ENCODE data around the gene LMX1A.

The LMX1A gene

GRCh38 chr1:165351863-165352441 lies 4.6 kb downstream of the LMX1A start:
- Histone ChIP-seq H3K4me1 (ENCODE audit: control insufficient read depth in 5 of 5, insufficient read depth in 5 of 5, low read length in 5 of 5) (peaks cover 0 to 30% (median 26%) of the 10 kb centered on the region in 5 donors), H3K27ac (ENCODE audit: low read depth, low read length) (no peak overlapping the region), H3K9me3 (ENCODE audit: control insufficient read depth in 5 of 5, low read length in 5 of 5) (no peaks in the 10 kb centered on the region), H3K9ac (ENCODE audit: low read length in 5 of 5) (no peak overlapping the region), H3K4me3 (ENCODE audit: low read depth in 1 of 5, low read length in 5 of 5) (no peak overlapping the region), H3K36me3 (ENCODE audit: control insufficient read depth in 5 of 5, insufficient read depth in 5 of 5, low read length in 5 of 5) (no peaks in the 10 kb centered on the region), H3K27me3 (ENCODE audit: control insufficient read depth in 5 of 5, insufficient read depth in 4 of 5, low read length in 5 of 5) (peaks cover 0 to 66% (median 33%) of the 10 kb centered on the region in 5 donors)

- Histone ChIP-seq H3K4me3 (ENCODE audit: low read depth in 1 of 5, low read length in 5 of 5) (no peak overlapping the region), H3K9ac (ENCODE audit: low read length in 5 of 5) (no peak overlapping the region), H3K4me1 (ENCODE audit: control insufficient read depth in 5 of 5, insufficient read depth in 5 of 5, low read length in 5 of 5) (peaks cover 0 to 29% (median 20%) of the 10 kb centered on the region in 5 donors), H3K9me3 (ENCODE audit: control insufficient read depth in 5 of 5, low read length in 5 of 5) (no peaks in the 10 kb centered on the region), H3K27me3 (ENCODE audit: control insufficient read depth in 5 of 5, insufficient read depth in 4 of 5, low read length in 5 of 5) (peaks cover 0 to 63% (median 32%) of the 10 kb centered on the region in 5 donors), H3K27ac (ENCODE audit: low read depth, low read length) (no peak overlapping the region), H3K36me3 (ENCODE audit: control insufficient read depth in 5 of 5, insufficient read depth in 5 of 5, low read length in 5 of 5) (no peaks in the 10 kb centered on the region)
Observed at GRCh38 chr1:165350840-165351239, 5.7 kb downstream of the LMX1A start.

DNA sequence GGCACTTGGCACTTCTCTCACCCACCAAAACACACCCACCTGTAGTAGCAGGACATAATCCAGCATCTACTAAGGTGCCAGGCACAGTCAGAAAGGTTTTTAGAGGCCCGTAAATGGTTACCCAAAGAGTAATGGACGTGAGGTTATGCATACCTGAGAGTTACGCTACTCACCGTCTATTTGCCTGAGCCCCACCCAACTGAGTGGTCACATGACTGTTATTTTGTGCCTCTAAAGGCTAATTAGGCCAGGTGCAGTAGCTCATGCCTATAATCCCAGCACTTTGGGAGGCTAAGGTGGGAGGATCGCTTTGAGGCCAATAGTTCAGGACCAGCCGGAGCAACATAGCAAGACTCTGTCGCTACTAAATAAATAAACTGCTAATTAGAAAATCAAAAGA lies 11.0 kb downstream of the LMX1A start:
- Histone ChIP-seq H3K9ac (ENCODE audit: low read length in 5 of 5) (no peak overlapping the region), H3K36me3 (ENCODE audit: control insufficient read depth in 5 of 5, insufficient read depth in 5 of 5, low read length in 5 of 5) (no peaks in the 10 kb centered on the region), H3K4me1 (ENCODE audit: control insufficient read depth in 5 of 5, insufficient read depth in 5 of 5, low read length in 5 of 5) (peaks cover 0 to 39% (median 13%) of the 10 kb centered on the region in 5 donors), H3K27ac (ENCODE audit: low read depth, low read length) (no peak overlapping the region), H3K4me3 (ENCODE audit: low read depth in 1 of 5, low read length in 5 of 5) (no peak overlapping the region), H3K27me3 (ENCODE audit: control insufficient read depth in 5 of 5, insufficient read depth in 4 of 5, low read length in 5 of 5) (peaks cover 0 to 38% (median 6%) of the 10 kb centered on the region in 5 donors), H3K9me3 (ENCODE audit: control insufficient read depth in 5 of 5, low read length in 5 of 5) (no peaks in the 10 kb centered on the region)

DNA sequence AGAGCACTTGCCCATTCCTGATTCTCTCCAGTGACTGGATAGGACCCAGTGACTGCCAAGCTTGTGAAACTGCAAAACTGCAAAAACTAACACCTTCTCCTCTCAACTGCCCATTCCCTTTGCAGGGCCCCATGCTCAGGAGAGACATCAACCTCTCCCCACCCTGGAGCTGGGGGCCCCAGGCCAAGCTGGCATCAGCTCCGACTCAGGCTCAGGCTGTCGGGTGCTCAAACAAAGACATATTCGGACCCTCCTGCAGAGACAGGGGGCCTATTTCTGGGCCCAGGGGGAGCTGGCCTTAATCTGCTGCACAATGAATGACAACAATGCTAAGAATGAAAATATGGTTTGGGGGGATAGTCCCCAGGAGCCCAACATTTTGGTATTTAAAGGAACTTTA lies 11.8 kb downstream of the LMX1A start:
- no peak overlapping the region for H3K27ac ChIP-seq (ENCODE audit: low read depth, low read length)
- H3K36me3 ChIP-seq (ENCODE audit: control insufficient read depth in 5 of 5, insufficient read depth in 5 of 5, low read length in 5 of 5): no peaks in the 10 kb centered on the region
- peaks cover 0 to 31% (median 6%) of the 10 kb centered on the region in 5 donors for H3K27me3 ChIP-seq (ENCODE audit: control insufficient read depth in 5 of 5, insufficient read depth in 4 of 5, low read length in 5 of 5)
- H3K9ac ChIP-seq (ENCODE audit: low read length in 5 of 5): no peak overlapping the region
- H3K4me1 ChIP-seq (ENCODE audit: control insufficient read depth in 5 of 5, insufficient read depth in 5 of 5, low read length in 5 of 5): peaks cover 0 to 39% (median 13%) of the 10 kb centered on the region in 5 donors
- H3K9me3 ChIP-seq (ENCODE audit: control insufficient read depth in 5 of 5, low read length in 5 of 5): no peaks in the 10 kb centered on the region
- no peak overlapping the region for H3K4me3 ChIP-seq (ENCODE audit: low read depth in 1 of 5, low read length in 5 of 5)

- H3K9me3 ChIP-seq (ENCODE audit: control insufficient read depth in 5 of 5, low read length in 5 of 5): no peaks in the 10 kb centered on the region
- H3K27ac ChIP-seq (ENCODE audit: low read depth, low read length): no peak overlapping the region
- peaks cover 0 to 39% (median 13%) of the 10 kb centered on the region in 5 donors for H3K4me1 ChIP-seq (ENCODE audit: control insufficient read depth in 5 of 5, insufficient read depth in 5 of 5, low read length in 5 of 5)
- peaks cover 0 to 31% (median 6%) of the 10 kb centered on the region in 5 donors for H3K27me3 ChIP-seq (ENCODE audit: control insufficient read depth in 5 of 5, insufficient read depth in 4 of 5, low read length in 5 of 5)
- H3K4me3 ChIP-seq (ENCODE audit: low read depth in 1 of 5, low read length in 5 of 5): no peak overlapping the region
- H3K9ac ChIP-seq (ENCODE audit: low read length in 5 of 5): no peak overlapping the region
- no peaks in the 10 kb centered on the region for H3K36me3 ChIP-seq (ENCODE audit: control insufficient read depth in 5 of 5, insufficient read depth in 5 of 5, low read length in 5 of 5)
Observed at GRCh38 chr1:165344198-165344597, 12.3 kb downstream of the LMX1A start.

- H3K27me3 ChIP-seq (ENCODE audit: control insufficient read depth in 5 of 5, insufficient read depth in 4 of 5, low read length in 5 of 5): peaks cover 0 to 21% (median 0%) of the 10 kb centered on the region in 5 donors
- H3K9ac ChIP-seq (ENCODE audit: low read length in 5 of 5): no peak overlapping the region
- no peaks in the 10 kb centered on the region for H3K9me3 ChIP-seq (ENCODE audit: control insufficient read depth in 5 of 5, low read length in 5 of 5)
- no peak overlapping the region for H3K4me3 ChIP-seq (ENCODE audit: low read depth in 1 of 5, low read length in 5 of 5)
- no peak overlapping the region for H3K27ac ChIP-seq (ENCODE audit: low read depth, low read length)
- H3K4me1 ChIP-seq (ENCODE audit: control insufficient read depth in 5 of 5, insufficient read depth in 5 of 5, low read length in 5 of 5): peaks cover 0 to 37% (median 13%) of the 10 kb centered on the region in 5 donors
- H3K36me3 ChIP-seq (ENCODE audit: control insufficient read depth in 5 of 5, insufficient read depth in 5 of 5, low read length in 5 of 5): no peaks in the 10 kb centered on the region
Observed at GRCh38 chr1:165342587-165342986, 13.9 kb downstream of the LMX1A start.

GRCh38 chr1:165342168-165342567 lies 14.3 kb downstream of the LMX1A start:
- Histone ChIP-seq H3K9ac (ENCODE audit: low read length in 5 of 5) (no peak overlapping the region), H3K27ac (ENCODE audit: low read depth, low read length) (no peak overlapping the region), H3K4me3 (ENCODE audit: low read depth in 1 of 5, low read length in 5 of 5) (no peak overlapping the region), H3K27me3 (ENCODE audit: control insufficient read depth in 5 of 5, insufficient read depth in 4 of 5, low read length in 5 of 5) (peaks cover 0 to 21% (median 0%) of the 10 kb centered on the region in 5 donors), H3K36me3 (ENCODE audit: control insufficient read depth in 5 of 5, insufficient read depth in 5 of 5, low read length in 5 of 5) (no peaks in the 10 kb centered on the region), H3K9me3 (ENCODE audit: control insufficient read depth in 5 of 5, low read length in 5 of 5) (no peaks in the 10 kb centered on the region), H3K4me1 (ENCODE audit: control insufficient read depth in 5 of 5, insufficient read depth in 5 of 5, low read length in 5 of 5) (peaks cover 0 to 34% (median 13%) of the 10 kb centered on the region in 5 donors)

DNA sequence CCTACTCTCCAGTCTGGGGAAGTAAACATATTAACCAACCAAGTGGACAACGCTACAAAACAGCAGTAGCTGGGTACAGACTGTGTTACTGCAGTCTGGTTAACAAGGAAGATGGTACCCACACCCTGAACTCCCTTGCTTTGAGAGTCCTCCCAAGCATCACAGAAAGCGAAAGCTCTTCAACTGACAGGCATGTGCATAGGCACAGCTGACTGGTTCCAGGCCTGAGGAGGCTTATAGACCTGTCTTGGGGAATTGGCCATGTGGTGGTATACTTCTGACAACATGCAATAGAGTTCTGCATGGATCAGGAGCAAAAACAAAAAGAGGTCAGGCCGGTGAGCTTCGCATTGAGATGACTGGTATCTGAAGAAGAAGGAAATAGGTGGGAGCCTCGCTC lies 17.4 kb downstream of the LMX1A start:
- no peaks in the 10 kb centered on the region for H3K36me3 ChIP-seq (ENCODE audit: control insufficient read depth in 5 of 5, insufficient read depth in 5 of 5, low read length in 5 of 5)
- H3K9me3 ChIP-seq (ENCODE audit: control insufficient read depth in 5 of 5, low read length in 5 of 5): no peaks in the 10 kb centered on the region
- no peak overlapping the region for H3K4me3 ChIP-seq (ENCODE audit: low read depth in 1 of 5, low read length in 5 of 5)
- H3K4me1 ChIP-seq (ENCODE audit: control insufficient read depth in 5 of 5, insufficient read depth in 5 of 5, low read length in 5 of 5): peaks cover 0 to 17% (median 11%) of the 10 kb centered on the region in 5 donors
- H3K27ac ChIP-seq (ENCODE audit: low read depth, low read length): no peak overlapping the region
- H3K9ac ChIP-seq (ENCODE audit: low read length in 5 of 5): no peak overlapping the region
- H3K27me3 ChIP-seq (ENCODE audit: control insufficient read depth in 5 of 5, insufficient read depth in 4 of 5, low read length in 5 of 5): peaks cover 0 to 3% (median 0%) of the 10 kb centered on the region in 5 donors

DNA sequence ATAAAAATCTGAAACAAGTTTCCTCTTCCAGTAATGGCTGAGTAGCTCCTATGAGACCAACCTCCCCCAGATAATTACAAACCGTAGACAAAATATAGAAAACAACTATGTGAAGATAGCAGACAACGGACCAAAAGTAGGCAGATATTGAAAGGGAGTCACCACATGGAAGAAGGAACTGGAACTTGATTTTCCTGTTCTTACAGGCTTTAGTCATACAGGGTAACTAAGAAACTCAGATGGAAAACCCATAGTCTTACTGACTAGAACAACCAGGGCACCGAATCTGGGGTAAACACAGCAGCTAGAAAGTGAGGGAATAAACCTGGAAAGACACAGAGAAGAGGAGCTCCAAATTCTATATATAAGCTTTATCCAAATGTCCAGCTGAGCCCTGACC lies 26.0 kb downstream of the LMX1A start:
- Histone ChIP-seq H3K4me1 (ENCODE audit: control insufficient read depth in 5 of 5, insufficient read depth in 5 of 5, low read length in 5 of 5) (no peaks in the 10 kb centered on the region), H3K27me3 (ENCODE audit: control insufficient read depth in 5 of 5, insufficient read depth in 4 of 5, low read length in 5 of 5) (peaks cover 0 to 4% (median 0%) of the 10 kb centered on the region in 5 donors), H3K4me3 (ENCODE audit: low read depth in 1 of 5, low read length in 5 of 5) (no peak overlapping the region), H3K9me3 (ENCODE audit: control insufficient read depth in 5 of 5, low read length in 5 of 5) (no peaks in the 10 kb centered on the region), H3K9ac (ENCODE audit: low read length in 5 of 5) (no peak overlapping the region), H3K27ac (ENCODE audit: low read depth, low read length) (no peak overlapping the region), H3K36me3 (ENCODE audit: control insufficient read depth in 5 of 5, insufficient read depth in 5 of 5, low read length in 5 of 5) (no peaks in the 10 kb centered on the region)

- no peak overlapping the region for H3K27ac ChIP-seq (ENCODE audit: low read depth, low read length)
- H3K4me1 ChIP-seq (ENCODE audit: control insufficient read depth in 5 of 5, insufficient read depth in 5 of 5, low read length in 5 of 5): no peaks in the 10 kb centered on the region
- H3K9me3 ChIP-seq (ENCODE audit: control insufficient read depth in 5 of 5, low read length in 5 of 5): no peaks in the 10 kb centered on the region
- H3K27me3 ChIP-seq (ENCODE audit: control insufficient read depth in 5 of 5, insufficient read depth in 4 of 5, low read length in 5 of 5): peaks cover 0 to 4% (median 0%) of the 10 kb centered on the region in 5 donors
- no peak overlapping the region for H3K4me3 ChIP-seq (ENCODE audit: low read depth in 1 of 5, low read length in 5 of 5)
- no peak overlapping the region for H3K9ac ChIP-seq (ENCODE audit: low read length in 5 of 5)
- H3K36me3 ChIP-seq (ENCODE audit: control insufficient read depth in 5 of 5, insufficient read depth in 5 of 5, low read length in 5 of 5): no peaks in the 10 kb centered on the region
Observed at GRCh38 chr1:165329104-165329503, 27.4 kb downstream of the LMX1A start.
